HEK293 (cell line): Measurements from ENCODE around the gene S100A10.

Source experiments
- CTCF ChIA-PET: fragments of 350-600 bp; formaldehyde crosslinking; extraction: SDS; loops from one replicate; lab custom pipeline; 2021; ENCODE audit warnings: antibody characterized with exemption; lab: Yijun Ruan, JAX
- POLR2A ChIA-PET: fragments of 300-600 bp; formaldehyde crosslinking; extraction: SDS; loops from one replicate; lab custom pipeline; 2020; ENCODE audit warnings: antibody characterized with exemption, inconsistent platforms; lab: Yijun Ruan, JAX
- H3K27ac ChIP-seq: fragments of 200-500 bp; sonication (Bioruptor generic); 2 replicates; pipeline ENCODE4 v1.5.1; 2014; ENCODE audit warnings: low read depth, low read length, control low read depth, inconsistent platforms; ENCODE audit errors: extremely low read depth
- H3K36me3 ChIP-seq, 2 experiments: fragments of 200-500 bp in 1 of 2; sonication (Bioruptor generic) in 1 of 2; 1 replicate in 1 of 2; 2 replicates in 1 of 2; pipeline ENCODE4 v1.5.1; 2014 to 2017; ENCODE audit warnings: inconsistent platforms in 2 of 2, low read length in 2 of 2; ENCODE audit not compliant: control insufficient read depth in 2 of 2, insufficient read depth in 1 of 2
- H3K4me1 ChIP-seq: fragments of 200-500 bp; sonication (Bioruptor generic); 2 replicates; pipeline ENCODE4 v1.5.1; 2014; ENCODE audit warnings: mild to moderate bottlenecking, low read length, inconsistent platforms; ENCODE audit not compliant: control insufficient read depth, insufficient read depth
- H3K4me3 ChIP-seq: 2 replicates; pipeline ENCODE4 v1.5.1; 2011; ENCODE audit warnings: low read depth, mild to moderate bottlenecking, control low read depth, low read length, moderate library complexity
- H3K9me3 ChIP-seq: fragments of 200-500 bp; sonication (Bioruptor generic); 2 replicates; pipeline ENCODE4 v1.5.1; 2014; ENCODE audit warnings: low read depth, low read length, inconsistent platforms; ENCODE audit not compliant: control insufficient read depth, insufficient read depth
- BCL11A ChIP-seq: fragments of 450-650 bp; formaldehyde crosslinking; IDR thresholded peaks from 2 replicates; pipeline ENCODE4 v1.5.1; 2016; ENCODE audit warnings: low read depth, missing biosample characterization, missing genetic modification characterization
- BCL11B ChIP-seq: fragments of 450-650 bp; formaldehyde crosslinking; IDR thresholded peaks from 2 replicates; pipeline ENCODE4 v1.5.1; 2016; ENCODE audit warnings: low read depth, missing biosample characterization, missing genetic modification characterization
- CTCF ChIP-seq: fragments of 450-650 bp; formaldehyde crosslinking; IDR thresholded peaks from 2 replicates; pipeline ENCODE4 v1.5.1; 2016; ENCODE audit warnings: missing biosample characterization, missing genetic modification characterization
- FEZF1 ChIP-seq: fragments of 450-650 bp; formaldehyde crosslinking; IDR thresholded peaks from 2 replicates; pipeline ENCODE4 v1.5.1; 2016; ENCODE audit warnings: missing biosample characterization, missing genetic modification characterization
- GLI4 ChIP-seq: fragments of 450-650 bp; formaldehyde crosslinking; IDR thresholded peaks from 2 replicates; pipeline ENCODE4 v1.5.1; 2016; ENCODE audit warnings: missing biosample characterization, missing genetic modification characterization
- GLIS1 ChIP-seq: fragments of 450-650 bp; formaldehyde crosslinking; IDR thresholded peaks from 2 replicates; pipeline ENCODE4 v1.5.1; 2016; ENCODE audit warnings: missing biosample characterization, missing genetic modification characterization
- HIC1 ChIP-seq: fragments of 450-650 bp; formaldehyde crosslinking; IDR thresholded peaks from 2 replicates; pipeline ENCODE4 v1.5.1; 2016; ENCODE audit warnings: missing biosample characterization, missing genetic modification characterization
- KLF7 ChIP-seq: fragments of 450-650 bp; formaldehyde crosslinking; IDR thresholded peaks from 2 replicates; pipeline ENCODE4 v1.5.1; 2016; ENCODE audit warnings: missing biosample characterization, missing genetic modification characterization, borderline replicate concordance
- PRDM6 ChIP-seq: fragments of 450-650 bp; formaldehyde crosslinking; IDR thresholded peaks from 2 replicates; pipeline ENCODE4 v1.5.1; 2017; ENCODE audit warnings: missing biosample characterization, missing genetic modification characterization
- TCF7L2 ChIP-seq: IDR thresholded peaks from 2 replicates; pipeline ENCODE4 v1.6.1; 2011; ENCODE audit warnings: low read depth, mild to moderate bottlenecking, inconsistent platforms, low read length, moderate library complexity, borderline replicate concordance
- ZBTB8A ChIP-seq: fragments of 450-650 bp; formaldehyde crosslinking; IDR thresholded peaks from 2 replicates; pipeline ENCODE4 v1.5.1; 2016; ENCODE audit warnings: missing biosample characterization, missing genetic modification characterization
- ZNF18 ChIP-seq: fragments of 450-650 bp; formaldehyde crosslinking; IDR thresholded peaks from 2 replicates; pipeline ENCODE4 v1.5.1; 2016; ENCODE audit warnings: missing biosample characterization, missing genetic modification characterization
- ZNF248 ChIP-seq: fragments of 450-650 bp; formaldehyde crosslinking; IDR thresholded peaks from 2 replicates; pipeline ENCODE4 v1.5.1; 2017; ENCODE audit warnings: missing biosample characterization, missing genetic modification characterization
- ZNF292 ChIP-seq: fragments of 450-650 bp; formaldehyde crosslinking; IDR thresholded peaks from 2 replicates; pipeline ENCODE4 v1.5.1; 2016; ENCODE audit warnings: low read depth, missing biosample characterization, missing genetic modification characterization, borderline replicate concordance
- ZNF324 ChIP-seq: fragments of 450-650 bp; formaldehyde crosslinking; IDR thresholded peaks from 2 replicates; pipeline ENCODE4 v1.5.1; 2016; ENCODE audit warnings: missing biosample characterization, missing genetic modification characterization
- ZNF335 ChIP-seq: fragments of 450-650 bp; formaldehyde crosslinking; conservative IDR thresholded peaks from 2 replicates; pipeline ENCODE4 v1.5.1; 2016; ENCODE audit warnings: missing biosample characterization, missing genetic modification characterization
- ZNF362 ChIP-seq: fragments of 450-650 bp; formaldehyde crosslinking; IDR thresholded peaks from 2 replicates; pipeline ENCODE4 v1.5.1; 2016; ENCODE audit warnings: missing biosample characterization, missing genetic modification characterization
- ZNF394 ChIP-seq: fragments of 450-650 bp; formaldehyde crosslinking; IDR thresholded peaks from 2 replicates; pipeline ENCODE4 v1.5.1; 2016; ENCODE audit warnings: missing biosample characterization, missing genetic modification characterization, mild to moderate bottlenecking, moderate library complexity, borderline replicate concordance
- ZNF449 ChIP-seq: fragments of 450-650 bp; formaldehyde crosslinking; IDR thresholded peaks from 2 replicates; pipeline ENCODE4 v1.5.1; 2017; ENCODE audit warnings: missing biosample characterization, mild to moderate bottlenecking, missing genetic modification characterization, moderate library complexity
- ZNF555 ChIP-seq: fragments of 450-650 bp; formaldehyde crosslinking; conservative IDR thresholded peaks from 2 replicates; pipeline ENCODE4 v1.5.1; 2017; ENCODE audit warnings: missing biosample characterization, mild to moderate bottlenecking, missing genetic modification characterization, inconsistent platforms
- ZNF560 ChIP-seq: fragments of 450-650 bp; formaldehyde crosslinking; IDR thresholded peaks from 2 replicates; pipeline ENCODE4 v1.5.1; 2017; ENCODE audit warnings: missing biosample characterization, missing genetic modification characterization, borderline replicate concordance
- ZNF561 ChIP-seq: fragments of 450-650 bp; IDR thresholded peaks from 2 replicates; pipeline ENCODE4 v1.5.1; 2018; ENCODE audit warnings: missing biosample characterization, missing genetic modification characterization, borderline replicate concordance
- ZNF585B ChIP-seq: fragments of 450-650 bp; formaldehyde crosslinking; IDR thresholded peaks from 2 replicates; pipeline ENCODE4 v1.5.1; 2016; ENCODE audit warnings: missing biosample characterization, missing genetic modification characterization
- ZNF626 ChIP-seq: fragments of 450-650 bp; sonication (Bioruptor Pico); formaldehyde crosslinking; IDR thresholded peaks from 2 replicates; pipeline ENCODE4 v1.5.1; 2018; ENCODE audit warnings: missing biosample characterization, missing genetic modification characterization, inconsistent platforms
- ZNF843 ChIP-seq: fragments of 450-650 bp; formaldehyde crosslinking; IDR thresholded peaks from 2 replicates; pipeline ENCODE4 v1.5.1; 2016; ENCODE audit warnings: missing biosample characterization, missing genetic modification characterization
- ZXDB ChIP-seq: fragments of 450-650 bp; formaldehyde crosslinking; IDR thresholded peaks from 2 replicates; pipeline ENCODE4 v1.5.1; 2016; ENCODE audit warnings: missing biosample characterization, missing genetic modification characterization

Gene S100A10

GRCh38 chr1:151943591-151943990 is 50.1 kb downstream of the S100A10 start:
- POLR2A ChIA-PET, result interaction anchor here (1.1 kb wide), 1 partner anchor 24 kb away, joined by 3 read pairs; no protein-coding TSS in a partner anchor
- H3K27ac ChIP-seq, result no peak overlapping the region
- no peaks in the 10 kb centered on the region for H3K9me3 ChIP-seq
- H3K4me1 ChIP-seq, result peaks cover 15% of the 10 kb centered on the region
- H3K36me3 ChIP-seq, result no peaks in the 10 kb centered on the region
- CTCF ChIA-PET, result interaction anchor here (0.6 to 14.8 kb wide), 5 partner anchors 8 to 58 kb away, joined by 3 to 301 read pairs (median 10); no protein-coding TSS in a partner anchor
- H3K4me3 ChIP-seq, result no peak overlapping the region
- TF ChIP-seq BCL11A (tag by site-specific recombination) (no peak), ZNF449 (no peak), ZNF585B (no peak), ZNF292 (tag by site-specific recombination) (no peak), ZNF18 (no peak), ZXDB (tag by site-specific recombination) (no peak), TCF7L2 (no peak), GLI4 (tag by site-specific recombination) (no peak), ZBTB8A (tag by site-specific recombination) (no peak), ZNF362 (tag by site-specific recombination) (no peak), ZNF561 (tag by site-specific recombination) (no peak), KLF7 (tag by site-specific recombination) (no peak), ZNF335 (tag by site-specific recombination) (no peak), ZNF555 (no peak), ZNF394 (tag by site-specific recombination) (no peak), ZNF324 (tag by site-specific recombination) (no peak), ZNF248 (no peak), ZNF843 (no peak), HIC1 (no peak), GLIS1 (tag by site-specific recombination) (no peak)

- Histone ChIP-seq H3K36me3 (no peaks in the 10 kb centered on the region), H3K9me3 (no peaks in the 10 kb centered on the region), H3K4me3 (no peak overlapping the region), H3K4me1 (peaks cover 15% of the 10 kb centered on the region)
- no peak for TF ChIP-seq TCF7L2
- no peak for TF ChIP-seq ZNF394 (tag by site-specific recombination)
- no peak for TF ChIP-seq CTCF (tag by site-specific recombination)
- TF ChIP-seq ZNF626 (tag by site-specific recombination), result no peak
- no peak for TF ChIP-seq BCL11B
- TF ChIP-seq ZNF560 (tag by site-specific recombination), result no peak
- TF ChIP-seq FEZF1 (tag by site-specific recombination), result 0 out of 2 replicates have a peak, but pooled peaks have one; percentile 24
- 0 out of 2 replicates have a peak, but pooled peaks have one; percentile 21 for TF ChIP-seq PRDM6
- TF ChIP-seq, all 188 proteins: peak for 2
- H3K27ac ChIP-seq, result no peak overlapping the region
- ChIA-PET CTCF (interaction anchor here (0.6 to 14.8 kb wide), 4 partner anchors 8 to 58 kb away, joined by 3 to 301 read pairs (median 4); no protein-coding TSS in a partner anchor), POLR2A (no interaction called here)
These were observed 50.8 kb downstream of the S100A10 start for GRCh38 chr1:151942882-151943281.
